ENCODE measurements around the gene DNAJC6.

DNAJC6 gene

DNA sequence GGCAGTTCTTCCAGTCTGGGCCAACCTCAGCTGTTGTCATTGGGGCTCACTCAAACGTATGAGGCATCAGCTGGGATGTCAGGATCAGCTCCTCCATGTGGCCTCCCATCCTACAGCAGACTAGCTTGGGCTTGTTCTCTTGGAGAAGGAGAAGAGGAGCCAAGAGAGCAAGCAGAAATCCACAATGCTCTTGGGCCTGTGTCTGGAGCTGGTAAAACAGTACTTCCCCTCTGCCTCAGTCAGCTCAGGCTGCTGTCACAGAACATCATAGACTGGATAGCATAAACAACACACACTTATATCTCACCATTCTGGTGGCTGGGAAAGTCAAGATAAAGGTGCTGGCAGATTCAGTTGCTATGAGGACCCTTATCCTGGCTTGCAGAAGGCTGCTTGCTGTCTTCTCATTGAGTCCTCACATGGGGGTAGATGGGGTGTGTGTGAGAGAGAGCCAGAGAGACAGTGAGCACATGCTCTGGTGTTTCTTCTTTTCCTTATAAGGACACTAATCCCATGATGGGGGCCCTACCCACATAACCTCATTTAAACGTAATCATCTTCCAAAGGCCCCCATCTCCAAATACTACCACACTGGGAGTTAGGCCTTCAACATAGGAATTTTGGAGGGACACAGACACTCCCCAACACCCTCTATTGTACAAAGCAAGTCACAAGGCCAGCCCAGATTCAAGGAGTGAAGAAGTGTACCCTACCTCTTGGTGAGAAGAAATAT, 16.3 kb upstream of the DNAJC6 start:
- no peak for DNase-seq (ENCODE audit: low read depth, low spot score)

DNA sequence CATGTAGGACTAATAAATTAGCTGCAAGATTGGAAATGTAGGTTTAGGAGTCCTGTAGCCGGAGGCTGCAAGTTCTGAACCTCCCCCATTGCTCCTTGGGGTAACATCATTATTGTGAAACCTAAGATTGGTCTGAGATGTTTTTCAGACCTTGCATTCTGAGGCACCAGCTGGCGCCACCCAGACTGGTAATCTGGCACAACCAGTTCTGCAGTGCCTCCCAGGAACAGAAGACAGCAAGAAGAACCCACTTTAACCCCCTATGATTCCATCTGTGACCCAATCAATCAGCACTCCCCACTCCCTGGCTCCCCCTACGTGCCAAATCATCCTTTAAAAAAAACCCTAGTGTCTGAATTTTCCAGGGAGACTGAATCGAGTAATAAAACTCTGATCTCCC, 11.6 kb upstream of the DNAJC6 start:
- DNase-seq (ENCODE audit: low read depth, low spot score) = no peak

DNA sequence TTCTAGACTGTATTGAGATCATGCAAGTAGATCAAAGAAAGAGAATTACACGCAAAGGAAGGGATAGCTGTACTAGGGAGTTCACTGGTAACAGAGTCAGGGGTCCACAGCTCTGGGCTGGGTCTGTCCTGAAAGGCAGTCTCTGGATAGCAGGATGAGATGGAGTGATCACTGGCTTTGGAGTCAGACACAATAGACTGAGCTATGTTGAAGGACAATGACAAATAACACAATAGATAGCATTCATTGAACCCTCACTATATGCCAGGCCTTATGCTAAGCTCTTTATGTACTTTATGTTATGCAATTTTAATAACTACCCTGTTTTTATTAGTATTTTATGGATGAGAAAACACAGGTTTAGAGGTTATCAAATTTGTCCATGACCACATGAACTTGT, 10.0 kb upstream of the DNAJC6 start:
- DNase-seq (ENCODE audit: low read depth, low spot score) = no peak

DNA sequence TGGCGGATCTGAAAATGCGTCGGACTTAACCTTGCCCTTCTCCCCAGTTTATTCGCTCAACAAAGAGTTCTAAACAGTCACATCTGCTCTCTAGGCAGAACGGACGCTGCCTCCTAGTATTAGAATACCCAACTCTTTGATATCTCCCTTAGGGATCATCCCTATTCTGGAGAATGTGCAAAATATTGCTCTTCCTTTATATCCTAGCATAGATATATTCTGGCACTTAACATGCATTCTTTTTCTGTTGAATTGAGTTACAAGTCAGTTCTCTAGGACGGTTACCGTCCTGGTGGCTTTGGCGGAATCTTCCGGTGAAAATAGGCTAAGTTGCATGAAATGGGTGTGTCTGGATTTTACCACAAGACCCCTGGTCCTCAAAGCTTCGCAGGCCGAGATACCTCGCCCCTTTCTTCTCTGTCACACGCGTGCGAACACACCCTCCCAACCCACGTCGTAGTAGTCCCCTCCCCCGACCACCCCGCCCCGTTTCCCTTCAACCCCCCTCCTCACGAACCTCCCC, 501 bp upstream of the DNAJC6 start:
- no peak for DNase-seq (ENCODE audit: low read depth, low spot score)

DNA sequence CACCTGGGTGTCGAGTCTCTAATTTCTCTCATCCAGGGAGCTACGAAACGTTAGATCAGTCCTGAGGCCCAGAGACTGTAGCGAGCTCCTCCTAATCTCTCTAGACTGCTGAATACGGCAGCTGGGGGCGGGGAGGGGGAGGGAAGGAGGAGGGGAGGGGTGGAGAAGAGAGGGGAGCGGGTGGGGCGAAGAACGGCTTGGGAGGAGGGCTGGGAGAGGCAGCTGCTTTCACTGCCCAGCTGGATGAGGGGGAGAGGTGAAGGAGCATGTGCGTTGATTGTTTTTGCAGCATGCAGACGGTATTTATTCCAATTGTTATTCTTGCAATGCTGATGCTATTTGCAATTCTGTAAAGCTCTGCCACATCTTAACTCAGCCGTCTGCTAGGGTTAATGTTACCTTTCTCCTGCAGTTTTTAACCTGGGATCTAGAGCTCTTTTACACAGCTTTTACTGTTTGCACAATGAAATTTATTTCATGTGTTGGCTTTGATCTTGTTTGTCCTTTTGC, 790 bp downstream of the DNAJC6 start:
- no peak for DNase-seq (ENCODE audit: low read depth, low spot score)

DNA sequence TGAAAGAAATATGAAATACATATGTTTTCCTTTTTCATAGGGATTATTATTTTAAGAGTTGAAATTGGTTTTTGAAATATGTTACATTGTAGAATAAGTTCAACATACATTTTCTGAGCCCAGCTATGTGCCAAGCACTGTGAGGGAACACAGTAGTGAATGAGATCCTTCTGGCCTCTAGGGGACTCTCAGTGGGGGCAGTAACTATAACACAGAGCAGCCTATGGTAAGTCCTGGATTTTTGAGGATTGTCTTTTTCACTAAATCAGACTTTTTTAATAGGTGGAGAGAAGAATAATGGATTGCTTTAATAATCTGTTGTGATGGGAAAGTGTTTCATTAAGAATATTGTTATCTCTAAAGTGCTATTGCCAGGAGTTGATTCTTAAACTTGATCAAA, 2.4 kb downstream of the DNAJC6 start:
- no peak for DNase-seq (ENCODE audit: low read depth, low spot score)

DNA sequence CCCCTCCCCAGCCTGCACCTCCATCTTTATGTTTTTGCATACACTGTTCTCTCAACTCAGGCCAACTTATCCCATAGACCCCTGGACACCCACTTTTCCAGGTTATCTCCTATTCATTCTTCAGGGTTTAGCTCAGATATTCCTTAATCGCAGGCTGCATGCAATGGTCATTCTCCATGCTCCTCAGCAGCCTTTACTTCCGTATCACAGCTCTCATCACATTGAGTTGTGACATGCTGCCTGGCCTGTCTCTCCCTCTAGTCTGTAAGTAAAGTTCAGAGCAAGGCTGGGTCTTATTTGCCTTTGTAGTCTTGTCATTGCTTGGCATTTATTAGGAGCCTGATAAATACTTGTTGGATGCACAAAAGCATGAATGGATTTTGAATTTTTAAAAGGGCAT, 6.9 kb downstream of the DNAJC6 start:
- DNase-seq (ENCODE audit: low read depth, low spot score) = no peak

DNA sequence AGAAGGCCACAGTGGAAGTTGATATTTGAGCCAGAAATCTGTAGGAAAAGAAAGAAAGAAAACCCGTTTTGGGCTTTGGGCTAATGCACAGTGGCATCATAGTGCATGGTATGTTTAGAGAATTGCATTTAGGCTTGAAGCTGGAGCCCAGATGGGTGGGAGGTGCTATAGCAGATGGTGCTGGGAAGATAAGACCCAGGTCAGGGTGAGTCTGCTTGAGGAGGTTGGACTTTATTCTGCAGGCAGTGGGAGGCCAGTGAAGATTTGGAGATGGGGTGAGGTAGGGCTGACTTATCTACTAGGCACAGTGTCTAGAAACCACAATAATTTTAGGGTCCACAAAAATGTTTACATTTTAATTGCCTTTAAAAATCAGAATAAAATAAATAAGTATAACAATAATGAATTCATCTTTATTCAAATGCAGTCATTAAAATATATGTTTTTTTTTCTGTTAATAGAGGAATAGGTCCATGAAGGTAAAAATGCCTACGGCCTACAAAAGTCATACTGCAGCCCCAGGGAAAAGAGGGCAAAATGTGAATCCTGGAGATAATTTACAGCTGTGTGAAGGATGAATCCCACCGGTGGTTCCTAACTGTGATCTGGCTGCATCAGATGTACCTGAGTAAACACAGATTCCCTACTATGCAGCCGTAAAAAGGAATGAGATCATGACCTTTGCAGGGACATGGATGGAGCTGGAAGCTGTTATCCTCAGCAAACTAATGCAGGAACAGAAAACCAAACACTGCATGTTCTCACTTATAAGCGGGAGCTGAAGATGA, 8.7 kb downstream of the DNAJC6 start:
- no peak for DNase-seq (ENCODE audit: low read depth, low spot score)

DNA sequence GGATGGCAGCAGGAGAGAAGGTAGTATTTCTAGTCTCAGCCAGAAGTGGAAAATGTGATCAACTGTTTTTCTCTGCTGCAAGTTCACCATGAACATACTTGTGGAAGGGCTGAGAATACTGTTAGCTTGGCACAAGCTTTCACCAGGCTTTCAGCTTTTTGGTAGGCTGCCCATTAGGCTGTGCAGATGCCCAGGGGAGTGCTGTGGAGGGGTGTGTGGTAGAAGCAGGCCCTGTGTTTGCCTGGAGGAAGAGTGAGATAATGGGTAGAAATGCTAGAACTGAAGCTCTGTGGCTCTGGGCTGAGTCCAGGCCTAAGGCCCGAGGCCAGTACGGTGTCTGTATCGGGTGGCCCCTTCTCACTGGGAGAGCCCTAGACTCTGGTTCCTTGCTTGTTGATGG, 9.8 kb downstream of the DNAJC6 start:
- DNase-seq (ENCODE audit: low read depth, low spot score) = no peak

DNA sequence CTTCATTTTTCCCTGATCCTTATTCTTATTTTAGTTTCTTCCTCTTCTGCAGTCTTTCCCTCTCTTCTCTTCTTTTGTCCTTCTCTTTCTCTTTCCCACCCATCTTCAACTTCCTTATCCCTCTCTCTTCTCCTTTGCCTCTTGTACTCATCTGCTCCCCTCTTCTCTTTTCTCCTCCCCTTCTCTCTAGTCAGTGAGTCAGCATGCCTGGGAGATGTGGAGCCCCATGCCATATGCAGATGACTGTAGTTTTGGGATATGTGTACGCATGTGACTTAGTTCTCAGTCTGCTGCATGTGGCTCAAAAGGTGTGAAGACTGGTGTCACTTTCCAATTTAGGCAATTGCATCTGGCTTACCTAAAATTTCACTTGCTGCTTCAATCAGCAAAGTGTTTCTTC, 10.4 kb downstream of the DNAJC6 start:
- DNase-seq (ENCODE audit: low read depth, low spot score) = no peak

DNA sequence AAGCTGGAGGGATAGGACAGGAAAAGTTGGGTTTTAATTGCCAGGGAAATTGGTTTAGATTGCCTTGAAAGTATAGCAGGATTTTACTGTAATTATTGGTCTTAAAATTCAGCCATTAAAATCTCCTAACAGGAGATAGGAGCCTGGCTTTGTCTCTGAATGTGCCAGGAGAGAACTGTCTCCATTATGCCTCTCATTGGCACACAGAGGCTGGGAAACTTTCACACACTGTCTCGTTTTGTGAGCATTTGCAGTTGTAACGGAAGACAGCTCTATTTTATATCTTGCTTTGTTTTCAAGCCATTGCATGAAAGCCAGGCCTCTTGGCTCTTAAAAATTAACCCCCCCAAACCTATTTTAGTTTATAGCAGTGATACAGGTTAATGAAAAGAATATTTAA, 12.5 kb downstream of the DNAJC6 start:
- DNase-seq (ENCODE audit: low read depth, low spot score) = no peak

DNA sequence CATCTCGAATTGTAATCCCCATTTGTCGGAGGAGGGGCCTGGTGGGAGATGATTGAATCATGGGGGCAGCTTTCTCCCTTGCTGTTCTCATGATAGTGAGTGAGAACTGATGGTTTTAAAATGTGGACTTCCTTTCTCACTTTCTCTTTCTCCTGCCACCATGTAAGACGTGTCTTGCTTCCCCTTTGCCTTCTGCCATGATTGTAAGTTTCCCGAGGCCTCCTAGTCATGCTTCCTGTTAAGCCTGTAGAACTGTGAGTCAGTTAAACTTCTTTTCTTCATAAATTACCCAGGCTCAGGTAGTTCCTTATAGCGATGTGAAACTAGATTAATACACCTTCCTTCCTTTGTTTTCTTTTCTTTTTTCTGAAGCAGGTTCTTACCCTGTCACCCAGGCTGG, 13.9 kb downstream of the DNAJC6 start:
- no peak for DNase-seq (ENCODE audit: low read depth, low spot score)

DNA sequence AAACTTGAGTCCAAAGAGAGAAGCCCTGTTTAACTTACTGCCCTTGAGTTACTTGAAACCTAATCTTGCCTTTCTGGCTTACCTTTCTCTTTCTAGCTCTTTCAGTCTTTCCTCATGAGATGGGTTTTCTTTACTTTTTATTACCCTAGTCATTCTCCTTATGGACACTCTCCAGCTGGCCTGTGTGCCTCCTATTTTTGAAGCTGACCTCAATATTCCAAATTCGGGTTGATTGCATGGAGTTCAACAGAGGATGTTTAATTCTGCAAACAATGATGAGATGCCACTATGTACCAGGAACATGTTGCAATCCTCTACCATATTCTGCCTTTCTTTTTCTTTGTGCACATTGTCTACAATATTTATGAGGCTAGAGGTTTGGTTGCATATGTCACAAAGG, 20.7 kb downstream of the DNAJC6 start:
- no peak for DNase-seq (ENCODE audit: low read depth, low spot score)

DNA sequence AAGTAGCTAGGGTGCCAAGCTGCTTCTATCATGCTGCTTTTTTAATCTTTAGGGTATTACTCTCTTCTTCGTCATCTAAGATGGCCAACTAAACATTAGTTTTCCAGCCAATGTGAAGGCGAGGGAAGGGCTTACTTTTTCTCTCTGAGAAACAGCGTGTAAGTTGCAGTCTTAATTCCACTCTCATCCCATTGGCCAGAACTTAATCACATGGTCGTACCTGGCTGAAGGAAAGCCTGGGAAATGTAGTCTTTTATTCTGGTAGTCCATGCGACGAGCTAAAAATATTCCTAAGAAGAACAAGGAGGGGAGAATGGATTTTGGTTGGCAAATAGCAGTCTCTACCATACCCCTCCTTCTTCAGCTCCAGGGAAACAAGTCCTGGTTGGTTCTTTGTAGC, 21.5 kb downstream of the DNAJC6 start:
- no peak for DNase-seq (ENCODE audit: low read depth, low spot score)

DNA sequence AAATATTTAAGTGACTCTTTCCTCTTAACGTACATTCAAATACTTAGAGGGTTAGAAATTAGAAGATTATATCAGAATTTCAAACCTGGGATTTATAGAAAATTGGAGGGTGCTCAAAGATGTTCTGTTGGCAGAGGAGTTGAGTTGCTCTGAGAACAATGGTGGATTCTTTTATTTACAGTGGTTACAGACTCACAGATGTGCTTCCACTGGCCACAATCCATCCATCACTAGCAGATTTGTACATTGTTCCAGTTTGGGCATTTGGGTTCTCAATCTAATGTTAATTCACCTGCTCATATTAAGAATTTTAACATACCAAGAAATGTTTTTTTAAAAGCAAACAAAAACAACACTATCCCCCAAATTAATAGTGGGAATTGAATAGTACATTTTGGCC, 23.5 kb downstream of the DNAJC6 start:
- DNase-seq (ENCODE audit: low read depth, low spot score) = no peak

DNA sequence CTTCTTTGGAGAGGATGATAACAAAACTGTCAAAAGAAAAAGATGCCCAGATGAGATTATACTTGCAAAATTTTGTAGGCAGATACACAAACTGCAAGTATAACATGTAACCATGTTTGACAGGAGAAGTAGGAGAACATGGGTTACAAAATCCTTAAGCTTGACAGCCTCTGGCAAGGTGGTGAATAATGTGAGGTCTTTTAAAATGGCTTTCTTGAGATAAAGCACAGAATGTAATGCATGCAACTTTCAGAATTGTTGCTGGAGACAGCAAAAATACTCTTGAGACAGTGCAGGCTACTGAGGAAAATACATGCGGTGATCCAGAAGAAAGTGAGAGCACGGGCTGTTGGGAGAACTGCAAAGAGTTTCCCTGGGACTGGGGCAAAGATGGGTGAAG, 24.7 kb downstream of the DNAJC6 start:
- DNase-seq (ENCODE audit: low read depth, low spot score) = no peak

DNA sequence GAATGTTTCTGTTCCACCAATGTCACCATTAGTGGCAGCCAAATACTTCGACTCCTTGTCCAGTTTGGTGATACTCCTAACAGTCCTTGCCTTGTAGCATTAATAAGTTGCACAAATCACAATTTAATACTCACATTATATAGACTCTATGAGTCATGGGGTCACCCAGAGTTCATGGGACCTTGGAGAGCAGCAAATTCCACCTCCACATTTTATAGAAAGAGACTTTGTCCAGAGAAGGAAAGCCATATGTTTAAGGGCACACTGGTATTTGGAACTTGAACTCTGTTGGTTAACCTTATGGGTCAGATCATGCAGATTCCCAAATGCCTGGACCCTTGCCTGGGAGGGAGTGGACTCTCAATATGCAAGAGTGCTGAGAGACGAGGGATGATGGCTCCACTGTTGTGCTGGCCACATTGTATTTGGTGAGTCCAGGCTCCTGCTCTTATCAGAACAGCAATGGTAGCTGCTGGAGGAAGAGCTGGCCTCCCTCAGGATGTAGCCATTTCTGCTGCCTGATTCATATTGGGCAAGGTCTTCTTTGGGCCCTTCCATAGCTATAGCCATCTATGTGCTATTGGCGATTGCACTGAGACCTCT, 30.6 kb downstream of the DNAJC6 start:
- no peak for DNase-seq (ENCODE audit: low read depth, low spot score)

DNA sequence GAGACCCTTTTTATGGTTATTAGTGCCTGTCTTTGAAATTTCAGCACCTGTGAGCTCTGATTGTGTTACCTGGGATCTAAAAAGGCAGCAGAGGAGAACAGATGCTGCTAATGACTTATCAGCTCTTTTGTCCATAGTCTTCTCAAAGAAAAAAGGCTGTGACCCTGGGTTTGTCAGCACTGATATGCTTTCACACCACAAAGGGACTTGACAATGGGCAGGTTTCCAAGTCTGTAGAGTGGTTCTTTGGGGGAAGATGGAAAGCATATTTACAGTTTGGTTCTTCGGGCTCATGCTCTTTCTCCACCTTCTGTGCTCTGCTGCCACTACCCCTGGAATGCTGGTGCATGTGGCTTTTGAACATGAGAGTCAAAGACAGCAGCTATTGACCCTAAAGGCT, 32.0 kb downstream of the DNAJC6 start:
- no peak for DNase-seq (ENCODE audit: low read depth, low spot score)

DNA sequence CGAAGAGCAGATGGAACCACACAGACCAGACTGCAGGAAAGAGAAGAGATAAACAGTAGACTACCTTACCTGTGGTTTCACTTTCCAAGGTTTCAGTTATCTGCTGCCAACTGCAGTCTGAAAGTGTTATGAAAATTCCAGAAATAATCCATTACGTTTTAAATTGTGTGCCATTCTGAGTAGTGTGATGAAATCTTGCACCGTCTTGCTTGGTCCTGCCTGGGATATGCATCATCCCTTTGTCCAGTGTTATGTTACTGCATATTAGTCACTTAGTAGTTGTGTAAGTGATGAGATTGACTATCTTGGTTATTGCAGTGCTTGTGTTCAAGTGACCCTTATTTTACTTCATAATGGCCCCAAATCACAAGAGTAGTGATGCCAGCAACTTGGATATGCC, 33.9 kb downstream of the DNAJC6 start:
- DNase-seq (ENCODE audit: low read depth, low spot score) = no peak

DNA sequence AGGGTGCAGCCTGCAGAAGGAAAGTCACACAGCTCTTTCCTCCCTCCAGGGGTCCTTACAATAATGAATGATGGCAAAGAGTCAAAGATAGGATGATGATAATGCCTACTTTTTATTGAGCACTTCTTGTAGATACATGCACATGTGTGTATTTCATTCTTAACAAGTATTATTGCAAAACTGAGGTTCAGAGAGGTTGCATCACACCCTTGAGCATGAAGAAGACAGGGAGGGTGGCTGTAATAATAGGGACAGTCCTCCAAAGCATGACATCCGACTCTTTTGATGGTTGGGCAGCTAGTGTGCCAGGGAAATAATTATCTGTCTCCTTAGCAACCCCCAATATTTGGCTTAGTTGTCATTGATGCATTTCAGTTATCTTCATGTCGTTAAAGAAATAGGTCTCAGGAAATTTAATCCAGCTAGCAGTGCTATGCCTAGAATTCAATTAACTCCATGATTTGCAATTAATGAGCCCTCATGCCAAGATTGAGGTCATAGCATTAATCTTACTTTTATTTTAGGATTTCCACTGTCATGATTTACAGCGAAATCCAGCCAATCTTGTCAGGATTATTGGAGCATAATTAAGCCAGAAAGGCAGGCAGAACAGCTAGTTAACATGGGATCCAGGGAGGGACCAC, 35.0 kb downstream of the DNAJC6 start:
- DNase-seq (ENCODE audit: low read depth, low spot score) = no peak

DNA sequence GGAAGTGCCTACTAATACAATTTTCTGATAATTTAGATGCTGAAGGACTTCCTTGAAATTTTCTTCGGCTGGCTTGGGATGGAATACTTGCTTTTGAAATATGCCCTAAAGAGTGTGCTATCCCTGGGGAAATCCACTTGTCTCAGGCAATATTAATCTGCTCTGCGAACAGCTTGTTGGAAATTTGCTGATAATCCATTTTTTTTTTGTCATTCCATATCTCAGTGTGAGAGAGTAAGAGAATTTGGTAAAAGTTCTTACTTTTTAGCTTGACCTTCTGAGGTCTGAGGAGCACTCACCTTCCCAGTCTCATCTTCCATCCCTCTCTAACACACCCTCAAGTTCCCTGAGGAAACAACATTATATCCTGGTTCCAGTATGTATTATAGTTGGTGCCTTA, 36.8 kb downstream of the DNAJC6 start:
- no peak for DNase-seq (ENCODE audit: low read depth, low spot score)
